Endothelial cell of umbilical vein (primary cell): ENCODE measurements around the gene NOXRED1. TPM values are rescaled to one million over a fixed set of nuclear protein-coding genes. Genes with fewer than 3 reads are reported as not detected.

Experiments used
- BruUV-seq: library from RNA; stranded (reverse); fragments of 400-500 nt; replicated peaks from 2 replicates; lab custom pipeline; 2021; lab: Mats Ljungman, UMichigan
- CTCF ChIA-PET: fragments of 300-600, 350-600 bp; sonication (Branson Sonifier 250); formaldehyde crosslinking; loops from one replicate; lab custom pipeline; 2021; ENCODE audit warnings: antibody characterized with exemption, inconsistent platforms; lab: Charles Lee
- POLR2A ChIA-PET: fragments of 300-600, 350-600 bp; sonication (Branson Sonifier 250); formaldehyde crosslinking; loops from one replicate; lab custom pipeline; 2021; ENCODE audit warnings: antibody characterized with exemption, inconsistent platforms; lab: Charles Lee
- DNase-seq: peaks from one replicate; pipeline ENCODE4 v3.0.0-alpha.2; 2011; ENCODE audit warnings: low read depth, low spot score
- FAIRE-seq: peaks from 2 replicates; lab custom pipeline; 2011; peaks lifted over from hg19 to GRCh38; lab: Jason Lieb, UNC
- H2AFZ ChIP-seq: 2 replicates; pipeline ENCODE4 v1.6.0; 2012; ENCODE audit warnings: low read depth, low read length, control low read depth, inconsistent platforms
- H3K27ac ChIP-seq: 2 replicates; pipeline ENCODE4 v1.5.1; 2011; ENCODE audit warnings: low read depth, mild to moderate bottlenecking, control low read depth, low read length, moderate library complexity; ENCODE audit not compliant: insufficient read depth
- H3K27me3 ChIP-seq, 2 experiments: 2 replicates each; pipeline versions ENCODE4 v1.6.0 to v1.6.1; 2011; ENCODE audit warnings: low read length in 2 of 2, mixed read lengths in 1 of 2; ENCODE audit not compliant: control insufficient read depth in 2 of 2, insufficient read depth in 2 of 2
- H3K36me3 ChIP-seq, 2 experiments: 2 replicates in 1 of 2; 3 replicates in 1 of 2; pipeline ENCODE4 v1.5.1; 2011; ENCODE audit warnings: low read length in 2 of 2, mild to moderate bottlenecking in 1 of 2, moderate library complexity in 1 of 2; ENCODE audit not compliant: control insufficient read depth in 2 of 2, insufficient read depth in 2 of 2; ENCODE audit errors: extremely low read depth in 1 of 2
- H3K4me1 ChIP-seq: 3 replicates; pipeline ENCODE4 v1.5.1; 2011; ENCODE audit warnings: mild to moderate bottlenecking, low read length; ENCODE audit not compliant: control insufficient read depth, insufficient read depth; ENCODE audit errors: extremely low read depth
- H3K4me2 ChIP-seq: 2 replicates; pipeline ENCODE4 v1.6.1; 2011; ENCODE audit warnings: low read length, control low read depth, mixed read lengths; ENCODE audit not compliant: insufficient read depth
- H3K4me3 ChIP-seq, 3 experiments: fragments of 200-600 bp in 1 of 3; sonication (generic), shearing (Covaris generic) in 1 of 3; replicated peaks in 1 of 3; 2 replicates each; pipeline ENCODE4 v1.5.1; 2011 to 2016; ENCODE audit warnings: control low read depth in 3 of 3, low read length in 3 of 3, mild to moderate bottlenecking in 2 of 3, inconsistent platforms in 1 of 3, low read depth in 1 of 3, moderate library complexity in 1 of 3; ENCODE audit not compliant: insufficient read depth in 1 of 3
- H3K79me2 ChIP-seq: 2 replicates; pipeline ENCODE4 v1.6.0; 2012; ENCODE audit warnings: low read length, inconsistent platforms; ENCODE audit not compliant: control insufficient read depth, insufficient read depth
- H3K9ac ChIP-seq: replicated peaks from 2 replicates; pipeline ENCODE3; 2011; ENCODE audit warnings: low read length, control low read depth; ENCODE audit not compliant: insufficient read depth; ENCODE audit errors: extremely low read depth
- H3K9me1 ChIP-seq: replicated peaks from 3 replicates; pipeline ENCODE4 v1.6.0; 2011; ENCODE audit warnings: mild to moderate bottlenecking, low read length; ENCODE audit not compliant: control insufficient read depth, insufficient read depth; ENCODE audit errors: extremely low read depth
- H3K9me3 ChIP-seq: replicated peaks from 2 replicates; pipeline ENCODE4 v1.5.1; 2012; ENCODE audit warnings: low read length, inconsistent platforms; ENCODE audit not compliant: control insufficient read depth, insufficient read depth
- H4K20me1 ChIP-seq: replicated peaks from 2 replicates; pipeline ENCODE3; 2011; ENCODE audit warnings: mild to moderate bottlenecking, low read length; ENCODE audit not compliant: control insufficient read depth, insufficient read depth; ENCODE audit errors: extremely low read depth
- EZH2 ChIP-seq: IDR thresholded peaks from 2 replicates; pipeline ENCODE4 v1.6.1; 2012; ENCODE audit warnings: borderline replicate concordance, low read depth, mild to moderate bottlenecking, moderate library complexity, low read length, inconsistent platforms; ENCODE audit not compliant: severe bottlenecking
- FOS ChIP-seq: IDR thresholded peaks from 2 replicates; pipeline ENCODE4 v1.6.1; 2011; ENCODE audit warnings: mild to moderate bottlenecking, low read length, moderate library complexity, borderline replicate concordance; ENCODE audit not compliant: insufficient read depth
- GATA2 ChIP-seq: IDR thresholded peaks from 2 replicates; pipeline ENCODE4 v1.7.0; 2011; ENCODE audit warnings: low read depth, mild to moderate bottlenecking, moderate library complexity, mixed read lengths, low read length; ENCODE audit not compliant: insufficient read length, insufficient read depth
- JUN ChIP-seq: IDR thresholded peaks from 2 replicates; pipeline ENCODE4 v1.6.1; 2011; ENCODE audit warnings: borderline replicate concordance, low read depth; ENCODE audit not compliant: insufficient read length, insufficient read depth
- MYC ChIP-seq: IDR thresholded peaks from one replicate; pipeline ENCODE4 v1.6.1; 2011; ENCODE audit warnings: mild to moderate bottlenecking, low read depth, low read length
- POLR2A ChIP-seq: IDR thresholded peaks from 2 replicates; pipeline ENCODE4 v1.6.1; 2012; ENCODE audit warnings: low read depth, mild to moderate bottlenecking, control low read depth, low read length
- POLR2AphosphoS5 ChIP-seq: IDR thresholded peaks from 2 replicates; pipeline ENCODE4 v1.6.1; 2012; ENCODE audit warnings: low read depth, mild to moderate bottlenecking, control low read depth, low read length, moderate library complexity; ENCODE audit not compliant: insufficient read depth
- dilution Hi-C: fragments of 300-500 bp; cut with MboI; formaldehyde crosslinking; loops from one replicate; pipeline ENCODE4 v1.15.0; 2019; ENCODE audit warnings: low sequenced_read_pairs; ENCODE audit not compliant: extremely low pct_ligation_motif_present
- intact Hi-C: fragments of 100-400 bp; cut with micrococcal nuclease; formaldehyde crosslinking; loops from one replicate; pipeline ENCODE4 v1.10.0; 2022
- polyA plus RNA-seq, 4 experiments: library from polyadenylated mRNA; depleted of rRNA in 3 of 4; stranded (reverse) in 3 of 4; unstranded in 1 of 4; fragments of >200 nt; gene quantifications; 2 replicates each; pipeline versions ENCODE4 v1.2.1 to v1.2.3, GENCODE V29; 2011 to 2012; ENCODE audit warnings: missing spikeins in 1 of 4
- small RNA-seq: library from RNA; depleted of rRNA; stranded (forward); fragments of <200 nt; gene quantifications from one replicate; pipeline ENCODE3, GENCODE V24; 2012; ENCODE audit warnings: low replicate concordance, low read depth; ENCODE audit not compliant: insufficient read depth, insufficient read length
- total RNA-seq: library from RNA; stranded (reverse); gene quantifications from 2 replicates; pipeline ENCODE4 v1.2.3, GENCODE V29; 2021
- TF ChIP-seq, protein P1 (sequence below): IDR thresholded peaks from 2 replicates; pipeline ENCODE4 v1.6.1; 2011; ENCODE audit not compliant: insufficient read depth, insufficient read length

NOXRED1 gene
- total and polyA plus RNA-seq, 2 donors (not counting 3 experiments of a cell fraction or from before 2014, with no cell fraction given): 0.15 to 0.33 TPM

DNA sequence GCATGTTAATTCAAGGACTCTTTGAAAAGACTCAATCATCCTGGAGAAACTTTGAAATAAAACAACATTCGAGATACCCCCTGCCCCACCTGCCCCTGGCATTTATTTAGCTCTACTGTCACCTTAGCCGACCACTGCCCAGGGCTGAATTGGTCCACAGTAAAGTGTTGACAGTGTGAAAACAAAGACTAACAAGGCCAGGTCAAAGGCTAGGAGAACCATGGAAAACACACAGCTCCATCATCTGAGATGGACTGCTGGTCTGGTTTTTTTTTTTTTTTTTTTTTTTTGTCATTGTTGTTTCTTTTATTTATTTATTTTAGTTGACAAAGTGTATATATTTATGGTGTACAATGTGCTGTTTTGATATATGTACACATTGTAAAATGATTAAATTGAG is 76.8 kb downstream of the NOXRED1 start:
- BruUV-seq: no TSS peak
- intact Hi-C loops: no loop called here
- ChIA-PET CTCF (no interaction called here), POLR2A (interaction anchor here (0.6 kb wide), 1 partner anchor 979 kb away, joined by 3 read pairs; no protein-coding TSS in a partner anchor)
- H3K9ac ChIP-seq: no peak overlapping the region
- peaks cover under 1 to 2% of the 10 kb centered on the region in 2 experiments for H3K36me3 ChIP-seq
- no peaks in the 10 kb centered on the region for H3K4me1 ChIP-seq
- H3K27me3 ChIP-seq: no peaks in the 10 kb centered on the region
- TF ChIP-seq FOS (no peak), JUN (no peak), POLR2AphosphoS5 (no peak), EZH2 (no peak), GATA2 (no peak), MYC (no peak), POLR2A (no peak)
- TF ChIP-seq, protein P1, sequence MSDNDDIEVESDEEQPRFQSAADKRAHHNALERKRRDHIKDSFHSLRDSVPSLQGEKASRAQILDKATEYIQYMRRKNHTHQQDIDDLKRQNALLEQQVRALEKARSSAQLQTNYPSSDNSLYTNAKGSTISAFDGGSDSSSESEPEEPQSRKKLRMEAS: no peak
- H3K79me2 ChIP-seq: no peaks in the 10 kb centered on the region
- no peaks in the 10 kb centered on the region for H3K9me1 ChIP-seq
- FAIRE-seq: no peak
- DNase-seq: no peak
- H3K27ac ChIP-seq: no peak overlapping the region
- dilution Hi-C loops: no loop called here
- H3K9me3 ChIP-seq: no peaks in the 10 kb centered on the region
- no peaks in the 10 kb centered on the region for H4K20me1 ChIP-seq
- H3K4me3 ChIP-seq: no peak overlapping the region
- H2AFZ ChIP-seq: no peak overlapping the region
- H3K4me2 ChIP-seq: no peak overlapping the region

DNA sequence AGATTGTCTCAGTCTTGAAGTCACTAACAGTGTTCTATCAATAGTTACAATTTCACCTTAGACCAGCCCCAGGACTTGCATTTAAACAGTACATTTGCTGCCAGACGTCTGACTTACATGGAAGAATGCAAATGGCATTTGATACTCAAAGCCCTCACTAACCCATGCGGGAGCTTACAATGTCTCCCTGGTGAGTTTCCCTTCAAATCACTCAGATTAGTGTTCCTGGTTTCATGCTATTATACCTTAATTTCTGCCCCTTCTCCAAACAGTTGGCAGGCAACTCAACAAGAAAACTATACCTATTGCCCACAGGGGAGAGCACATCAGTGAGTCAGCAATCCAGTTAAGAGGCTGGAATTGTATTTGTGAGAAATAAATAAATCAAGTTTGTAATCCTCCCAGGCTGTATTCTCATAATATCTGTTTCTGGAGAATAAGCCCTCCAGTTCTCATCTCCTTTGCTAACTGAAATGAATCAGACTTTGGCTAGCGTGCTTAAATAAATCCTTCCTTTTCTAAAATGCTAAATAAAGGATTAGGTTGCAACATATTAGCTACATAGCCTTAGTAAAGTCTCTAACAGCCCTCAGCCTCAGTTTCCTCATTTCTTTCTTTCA is 78.8 kb downstream of the NOXRED1 start:
- Histone ChIP-seq H3K9me3 (no peaks in the 10 kb centered on the region), H3K4me1 (no peaks in the 10 kb centered on the region), H3K27me3 (no peaks in the 10 kb centered on the region), H3K27ac (no peak overlapping the region), H3K36me3 (peaks cover 0 to 3% of the 10 kb centered on the region in 2 experiments), H4K20me1 (no peaks in the 10 kb centered on the region), H2AFZ (no peak overlapping the region), H3K9ac (no peak overlapping the region), H3K4me2 (no peak overlapping the region), H3K4me3 (no peak overlapping the region), H3K79me2 (no peaks in the 10 kb centered on the region), H3K9me1 (no peaks in the 10 kb centered on the region)
- FAIRE-seq (no peak), DNase-seq (no peak)
- no TSS peak for BruUV-seq
- CTCF ChIA-PET: no interaction called here
- POLR2A ChIA-PET: no interaction called here
- TF ChIP-seq POLR2AphosphoS5: no peak
- dilution Hi-C loops (no loop called here), intact Hi-C loops (no loop called here)

Small RNAs within 50 kb of the gene (small RNA-seq; reads per million reads assigned to genes)
- not detected for gene RF00404

Other genes with a start within 250 kb of the NOXRED1 start
- not detected in 2 replicates for gene TMEM63C, start 241.7 kb downstream of the NOXRED1 start, total RNA-seq
- gene TMEM63C, start 241.7 kb downstream of the NOXRED1 start, polyA plus RNA-seq: not detected in 2 replicates
- gene NGB, start 152.3 kb downstream of the NOXRED1 start, total RNA-seq: not detected in 2 replicates
- gene NGB, start 152.3 kb downstream of the NOXRED1 start, polyA plus RNA-seq: not detected in 2 replicates
- 43.2 and 48.2 TPM in 2 replicates for gene POMT2, start 102.6 kb downstream of the NOXRED1 start, total RNA-seq
- gene POMT2, start 102.6 kb downstream of the NOXRED1 start, polyA plus RNA-seq: 19.5 and 22.4 TPM in 2 replicates
- gene GSTZ1, start 102.5 kb downstream of the NOXRED1 start, total RNA-seq: 16.7 and 20.4 TPM in 2 replicates
- 19.2 and 20.5 TPM in 2 replicates for gene GSTZ1, start 102.5 kb downstream of the NOXRED1 start, polyA plus RNA-seq
- gene TMED8, start 46.4 kb downstream of the NOXRED1 start, total RNA-seq: 12.6 and 13.5 TPM in 2 replicates
- gene TMED8, start 46.4 kb downstream of the NOXRED1 start, polyA plus RNA-seq: 4.4 and 5.2 TPM in 2 replicates
- gene SAMD15, start 46.1 kb downstream of the NOXRED1 start, total RNA-seq: 0.65 and 1.1 TPM in 2 replicates
- 0.10 and 0.51 TPM in 2 replicates for gene SAMD15, start 46.1 kb downstream of the NOXRED1 start, polyA plus RNA-seq
- 22.2 and 24.2 TPM in 2 replicates for gene VIPAS39, start 34.1 kb upstream of the NOXRED1 start, total RNA-seq
- gene VIPAS39, start 34.1 kb upstream of the NOXRED1 start, polyA plus RNA-seq: 28.2 and 28.4 TPM in 2 replicates
- gene AHSA1, start 34.6 kb upstream of the NOXRED1 start, total RNA-seq: 158 and 166 TPM in 2 replicates
- 118 and 122 TPM in 2 replicates for gene AHSA1, start 34.6 kb upstream of the NOXRED1 start, polyA plus RNA-seq
- not detected in 2 replicates for gene ISM2, start 75.3 kb upstream of the NOXRED1 start, total RNA-seq
- gene ISM2, start 75.3 kb upstream of the NOXRED1 start, polyA plus RNA-seq: not detected in 2 replicates
- gene SPTLC2, start 193.1 kb upstream of the NOXRED1 start, total RNA-seq: 57.2 and 71.3 TPM in 2 replicates
- gene SPTLC2, start 193.1 kb upstream of the NOXRED1 start, polyA plus RNA-seq: 13.3 and 19.1 TPM in 2 replicates